ENCODE data around the gene CUBN. TPM values are rescaled to one million over a fixed set of nuclear protein-coding genes. Genes with fewer than 3 reads are reported as not detected.

Gene CUBN
- total RNA-seq, 1 donor from 2014 or later = 1.0 TPM

- Mint-ChIP-seq H3K4me1 (ENCODE audit: unreplicated experiment) (peaks cover 32% of the 10 kb centered on the region), H3K36me3 (peaks cover 3% of the 10 kb centered on the region), H3K9me3 (peaks cover 3% of the 10 kb centered on the region), H3K4me3 (no peak overlapping the region), H3K27me3 (no peaks in the 10 kb centered on the region), H3K27ac (no peak overlapping the region)
- no peak for TF ChIP-seq CTCF (conservative IDR thresholded peaks at IDR 0.05)
- no peak for DNase-seq (ENCODE audit: extremely low spot score, unreplicated experiment)
Observed at GRCh38 chr10:17067376-17068264, 62.0 kb downstream of the CUBN start.

- Mint-ChIP-seq H3K27me3 (no peaks in the 10 kb centered on the region), H3K4me3 (no peak overlapping the region), H3K36me3 (peaks cover 3% of the 10 kb centered on the region), H3K9me3 (peaks cover 6% of the 10 kb centered on the region), H3K4me1 (ENCODE audit: unreplicated experiment) (peaks cover 40% of the 10 kb centered on the region), H3K27ac (no peak overlapping the region)
- no peak for DNase-seq (ENCODE audit: extremely low spot score, unreplicated experiment)
- TF ChIP-seq CTCF (conservative IDR thresholded peaks at IDR 0.05) = no peak
Observed at GRCh38 chr10:17066807-17067206, 62.8 kb downstream of the CUBN start.

- Mint-ChIP-seq H3K36me3 (peaks cover 3% of the 10 kb centered on the region), H3K27ac (no peak overlapping the region), H3K27me3 (no peaks in the 10 kb centered on the region), H3K4me3 (no peak overlapping the region), H3K9me3 (peaks cover 7% of the 10 kb centered on the region), H3K4me1 (ENCODE audit: unreplicated experiment) (peaks cover 46% of the 10 kb centered on the region)
- no peak for DNase-seq (ENCODE audit: extremely low spot score, unreplicated experiment)
- no peak for TF ChIP-seq CTCF (conservative IDR thresholded peaks at IDR 0.05)
Observed at GRCh38 chr10:17066000-17066399, 63.6 kb downstream of the CUBN start.

GRCh38 chr10:17065273-17065672 lies 64.3 kb downstream of the CUBN start:
- DNase-seq (ENCODE audit: extremely low spot score, unreplicated experiment) = no peak
- no peak for TF ChIP-seq CTCF (conservative IDR thresholded peaks at IDR 0.05)
- Mint-ChIP-seq H3K9me3 (peaks cover 7% of the 10 kb centered on the region), H3K36me3 (peaks cover 3% of the 10 kb centered on the region), H3K4me3 (no peak overlapping the region), H3K27me3 (no peaks in the 10 kb centered on the region), H3K27ac (no peak overlapping the region), H3K4me1 (ENCODE audit: unreplicated experiment) (peaks cover 49% of the 10 kb centered on the region)

DNA sequence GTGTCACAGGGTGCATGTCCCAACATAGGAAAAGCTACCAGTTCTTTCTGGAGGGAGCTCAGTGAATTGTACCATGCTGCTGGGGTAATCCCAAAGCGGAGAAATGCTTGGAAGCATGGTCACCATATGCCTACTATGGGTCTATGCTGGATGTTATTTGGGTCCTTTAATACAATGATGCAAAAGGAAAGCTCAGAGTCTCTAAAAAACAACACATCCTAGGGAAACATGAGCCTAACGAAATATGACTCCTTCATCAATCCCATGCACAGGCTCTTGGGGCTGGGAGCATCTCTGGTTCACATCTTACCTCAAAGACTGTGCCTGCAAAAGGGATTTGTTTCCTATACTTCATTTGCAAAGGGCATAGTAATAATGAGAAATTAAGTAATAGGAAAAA lies 65.2 kb downstream of the CUBN start:
- peaks cover 7% of the 10 kb centered on the region for H3K9me3 Mint-ChIP-seq
- TF ChIP-seq CTCF (conservative IDR thresholded peaks at IDR 0.05) = no peak
- H3K27me3 Mint-ChIP-seq = no peaks in the 10 kb centered on the region
- H3K36me3 Mint-ChIP-seq = peaks cover 3% of the 10 kb centered on the region
- H3K4me1 Mint-ChIP-seq (ENCODE audit: unreplicated experiment) = peaks cover 56% of the 10 kb centered on the region
- H3K4me3 Mint-ChIP-seq = no peak overlapping the region
- DNase-seq (ENCODE audit: extremely low spot score, unreplicated experiment) = no peak
- H3K27ac Mint-ChIP-seq = no peak overlapping the region
